GM12878 (cell line): ENCODE results near the gene RAD51B. TPM values are rescaled to one million over a fixed set of nuclear protein-coding genes. Genes with fewer than 3 reads are reported as not detected.
A peak's percentile ranks its signal among the peaks of the same experiment; 100 is the strongest.

ENCODE experiments used
- BMI1 ChIP-seq: fragments of 450-650 bp; IDR thresholded peaks from 2 replicates; pipeline ENCODE4 v1.6.1; 2016; ENCODE audit warnings: mild to moderate bottlenecking, moderate library complexity, borderline replicate concordance
- CBFB ChIP-seq: IDR thresholded peaks from 2 replicates; pipeline ENCODE4 v1.6.1; 2016; ENCODE audit warnings: antibody characterized with exemption, low read depth
- CHD4 ChIP-seq: fragments of 200-600 bp; sonication (generic); IDR thresholded peaks from 2 replicates; pipeline ENCODE4 v1.6.1; 2016; ENCODE audit warnings: mild to moderate bottlenecking
- CREM ChIP-seq: IDR thresholded peaks from 2 replicates; pipeline ENCODE4 v1.6.1; 2014; ENCODE audit warnings: antibody characterized with exemption, low read depth
- FOS ChIP-seq: IDR thresholded peaks from 3 replicates; pipeline ENCODE4 v1.6.1; 2011; ENCODE audit warnings: borderline replicate concordance; ENCODE audit not compliant: insufficient read length; ENCODE audit errors: extremely low read depth
- GABPA ChIP-seq: IDR thresholded peaks from 2 replicates; pipeline ENCODE4 v1.6.1; 2014; ENCODE audit warnings: antibody characterized with exemption, low read depth, mild to moderate bottlenecking, inconsistent platforms
- HSF1 ChIP-seq: fragments of 150-350 bp; IDR thresholded peaks from 2 replicates; pipeline ENCODE4 v1.6.1; 2014; ENCODE audit warnings: mild to moderate bottlenecking, low read depth, low read length
- MAX ChIP-seq: IDR thresholded peaks from 2 replicates; pipeline ENCODE4 v1.6.1; 2012; ENCODE audit warnings: low read depth, low read length, improper control_type of control experiment
- PAX8 ChIP-seq: fragments of 450-650 bp; IDR thresholded peaks from 2 replicates; pipeline ENCODE4 v1.6.1; 2017; ENCODE audit warnings: mild to moderate bottlenecking, moderate library complexity
- POU2F2 ChIP-seq: IDR thresholded peaks from 3 replicates; pipeline ENCODE4 v1.6.1; 2011; ENCODE audit warnings: low read depth, mild to moderate bottlenecking, low read length, borderline replicate concordance
- PRDM15 ChIP-seq: fragments of 450-650 bp; formaldehyde crosslinking; IDR thresholded peaks from 2 replicates; pipeline ENCODE4 v1.4.0; 2020; ENCODE audit warnings: mild to moderate bottlenecking, moderate library complexity
- RAD21 ChIP-seq: IDR thresholded peaks from 2 replicates; pipeline ENCODE4 v1.6.1; 2011; ENCODE audit warnings: mild to moderate bottlenecking, low read depth, low read length, moderate library complexity; ENCODE audit not compliant: insufficient read depth
- RB1 ChIP-seq: fragments of 450-650 bp; formaldehyde crosslinking; IDR thresholded peaks from 2 replicates; pipeline ENCODE4 v1.6.1; 2017; ENCODE audit warnings: mild to moderate bottlenecking, borderline replicate concordance
- SKIL ChIP-seq: fragments of 450-650 bp; IDR thresholded peaks from 2 replicates; pipeline ENCODE4 v1.6.1; 2017; ENCODE audit warnings: mild to moderate bottlenecking, low read depth, inconsistent platforms; ENCODE audit not compliant: poor library complexity, severe bottlenecking
- SMAD5 ChIP-seq: IDR thresholded peaks from 2 replicates; pipeline ENCODE4 v1.6.1; 2016; ENCODE audit warnings: antibody characterized with exemption, low read depth
- SP1 ChIP-seq: IDR thresholded peaks from one replicate; pipeline ENCODE4 v1.6.1; 2011; ENCODE audit warnings: low read depth, low read length
- YBX1 ChIP-seq: fragments of 450-650 bp; IDR thresholded peaks from 2 replicates; pipeline ENCODE4 v1.6.1; 2016; ENCODE audit warnings: antibody characterized with exemption
- ZNF592 ChIP-seq: fragments of 450-650 bp; IDR thresholded peaks from 2 replicates; pipeline ENCODE4 v1.6.1; 2017; ENCODE audit warnings: mild to moderate bottlenecking, moderate library complexity
- polyA plus RNA-seq, 11 experiments: library from polyadenylated mRNA; depleted of rRNA in 4 of 11; unstranded in 6 of 11; stranded (reverse) in 5 of 11; fragments of >200 nt; fragmentation: Nextera tagmentation in 4 of 11; fragmentation: Illumina TruSeq in 1 of 11; extraction: Ambion mirVana in 4 of 11; extraction: Trizol in 1 of 11; gene quantifications; 1 replicate in 1 of 11; 2 replicates in 10 of 11; pipeline versions ENCODE4 v1.2.1 to v1.2.3, GENCODE V29; 2011 to 2016; ENCODE audit warnings: inconsistent platforms in 2 of 11, missing spikeins in 2 of 11, low read depth in 1 of 11
- total RNA-seq, 4 experiments: library from RNA; depleted of rRNA in 3 of 4; stranded (reverse); fragments of >200 nt in 3 of 4; fragmentation: Illumina TruSeq in 1 of 4; extraction: Trizol in 1 of 4; gene quantifications; 2 replicates each; pipeline versions ENCODE4 v1.2.1 to v1.2.3, GENCODE V29; 2013 to 2021

Gene RAD51B
- total and polyA plus RNA-seq, 10 of the 15 experiments (the other 5 are each of a cell fraction or from before 2014, with no cell fraction given) = 9.8 to 26.8 (median 21.3) TPM

- TF ChIP-seq ZNF592 = no peak
- TF ChIP-seq YBX1 = no peak
- no peak for TF ChIP-seq FOS
- TF ChIP-seq MAX = no peak
- peak; percentile 8; the same call in 1 of the 2 replicates for TF ChIP-seq BMI1
- TF ChIP-seq SMAD5 = no peak; the same call in none of the 2 replicates
- TF ChIP-seq RAD21 = no peak
- TF ChIP-seq SKIL = peak; percentile 22
- no peak; the same call in 2 of the 3 replicates for TF ChIP-seq POU2F2
- TF ChIP-seq GABPA = no peak
- TF ChIP-seq PRDM15 (CRISPR knock-in tag) = no peak
- no peak for TF ChIP-seq SP1
- 0 out of 2 replicates have a peak, but pooled peaks have one; percentile 8 for TF ChIP-seq CBFB
- TF ChIP-seq CREM = peak; percentile 58; the same call in 1 of the 2 replicates
- TF ChIP-seq RB1 = no peak
- TF ChIP-seq PAX8 = no peak
- TF ChIP-seq CHD4 = no peak
- TF ChIP-seq HSF1 = no peak
Observed at GRCh38 chr14:68278576-68279436, 459.2 kb downstream of the RAD51B start (continued).
